Middle frontal gyrus (tissue), 1 donor: ENCODE measurements around the gene TRIOBP.

Source experiments
- DNase-seq: peaks from one replicate; pipeline ENCODE4 v3.0.0-alpha.2; 2015; ENCODE audit warnings: low spot score; ENCODE audit errors: extremely low spot score

The TRIOBP gene

GRCh38 chr22:37804352-37804880 lies 107.6 kb downstream of the TRIOBP start:
- DNase-seq, result no peak

DNA sequence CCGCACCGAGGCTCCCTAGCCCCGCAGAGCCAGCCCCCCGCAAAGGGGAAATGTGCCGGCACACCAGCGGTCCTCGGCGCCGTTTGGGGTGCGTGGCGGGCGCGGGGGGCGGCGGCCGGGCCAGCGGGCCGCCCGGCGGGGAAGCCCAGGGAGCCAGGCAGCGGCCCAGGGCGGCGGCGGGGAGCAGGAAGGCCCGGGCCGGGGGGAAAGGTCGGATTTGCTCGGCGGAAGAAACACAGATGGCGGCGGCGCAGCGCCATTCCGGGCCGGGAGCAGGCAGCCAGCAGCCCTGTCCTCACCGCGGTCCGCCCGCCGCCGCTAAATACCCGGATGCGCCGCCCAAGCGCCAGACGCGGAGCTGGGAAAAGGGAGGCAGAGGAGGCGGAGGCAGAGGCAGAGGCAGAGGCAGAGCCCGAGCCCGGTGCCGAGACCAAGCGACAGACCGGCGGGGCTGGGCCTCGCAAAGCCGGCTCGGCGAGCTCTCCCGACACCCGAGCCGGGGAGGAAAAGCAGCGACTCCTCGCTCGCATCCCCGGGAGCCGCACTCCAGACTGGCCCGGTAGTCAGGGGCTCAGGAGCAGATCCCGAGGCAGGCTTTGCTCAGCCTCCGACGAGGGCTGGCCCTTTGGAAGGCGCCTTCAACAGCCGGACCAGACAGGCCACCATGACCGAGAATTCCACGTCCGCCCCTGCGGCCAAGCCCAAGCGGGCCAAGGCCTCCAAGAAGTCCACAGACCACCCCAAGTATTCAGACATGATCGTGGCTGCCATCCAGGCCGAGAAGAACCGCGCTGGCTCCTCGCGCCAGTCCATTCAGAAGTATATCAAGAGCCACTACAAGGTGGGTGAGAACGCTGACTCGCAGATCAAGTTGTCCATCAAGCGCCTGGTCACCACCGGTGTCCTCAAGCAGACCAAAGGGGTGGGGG lies 108.3 kb downstream of the TRIOBP start:
- peak; percentile 66 for DNase-seq

DNA sequence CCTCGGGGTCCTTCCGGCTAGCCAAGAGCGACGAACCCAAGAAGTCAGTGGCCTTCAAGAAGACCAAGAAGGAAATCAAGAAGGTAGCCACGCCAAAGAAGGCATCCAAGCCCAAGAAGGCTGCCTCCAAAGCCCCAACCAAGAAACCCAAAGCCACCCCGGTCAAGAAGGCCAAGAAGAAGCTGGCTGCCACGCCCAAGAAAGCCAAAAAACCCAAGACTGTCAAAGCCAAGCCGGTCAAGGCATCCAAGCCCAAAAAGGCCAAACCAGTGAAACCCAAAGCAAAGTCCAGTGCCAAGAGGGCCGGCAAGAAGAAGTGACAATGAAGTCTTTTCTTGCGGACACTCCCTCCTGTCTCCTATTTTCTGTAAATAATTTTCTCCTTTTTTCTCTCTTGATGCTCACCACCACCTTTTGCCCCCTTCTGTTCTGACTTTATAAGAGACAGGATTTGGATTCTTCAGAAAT lies 109.0 kb downstream of the TRIOBP start:
- DNase-seq, result no peak

DNA sequence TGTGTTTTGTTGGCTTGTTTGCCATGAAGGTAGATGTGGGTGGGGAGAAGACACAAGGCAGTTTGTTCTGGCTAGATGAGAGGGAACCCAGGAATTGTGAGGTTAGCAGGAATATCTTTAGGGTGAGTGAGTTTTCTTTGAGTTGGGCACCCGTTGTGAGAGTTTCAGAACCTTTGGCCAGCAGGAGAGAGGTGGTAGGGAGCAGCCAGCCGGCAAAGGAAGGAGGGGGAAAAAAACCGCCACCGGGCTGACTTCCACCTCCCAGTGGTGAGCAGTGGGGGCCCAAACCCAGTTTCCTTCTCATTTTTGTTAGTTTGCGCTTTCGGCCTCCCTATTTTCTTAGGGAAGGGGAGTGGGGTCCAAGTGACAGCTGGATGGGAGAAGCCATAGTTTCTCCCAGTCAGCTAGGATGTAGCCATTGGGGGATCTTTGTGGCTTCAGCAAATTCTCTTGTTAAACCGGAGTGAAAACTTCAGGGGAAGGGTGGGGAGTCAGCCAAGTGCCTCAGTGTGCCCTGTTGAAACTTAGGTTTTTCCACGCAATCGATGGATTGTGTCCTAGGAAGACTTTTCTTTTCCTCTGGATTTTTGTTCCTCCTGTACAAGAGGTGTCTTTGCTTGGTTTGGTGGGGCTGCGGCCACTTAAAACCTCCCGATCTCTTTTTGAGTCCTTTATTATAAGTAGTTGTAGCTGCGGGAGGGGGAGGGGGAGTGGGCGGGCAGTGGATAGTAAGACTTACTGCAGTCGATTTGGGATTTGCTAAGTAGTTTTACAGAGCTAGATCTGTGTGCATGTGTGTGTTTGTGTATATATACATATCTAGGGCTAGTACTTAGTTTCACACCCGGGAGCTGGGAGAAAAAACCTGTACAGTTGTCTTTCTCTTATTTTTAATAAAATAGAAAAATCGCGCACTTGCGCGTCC lies 109.8 kb downstream of the TRIOBP start:
- DNase-seq, result no peak

DNA sequence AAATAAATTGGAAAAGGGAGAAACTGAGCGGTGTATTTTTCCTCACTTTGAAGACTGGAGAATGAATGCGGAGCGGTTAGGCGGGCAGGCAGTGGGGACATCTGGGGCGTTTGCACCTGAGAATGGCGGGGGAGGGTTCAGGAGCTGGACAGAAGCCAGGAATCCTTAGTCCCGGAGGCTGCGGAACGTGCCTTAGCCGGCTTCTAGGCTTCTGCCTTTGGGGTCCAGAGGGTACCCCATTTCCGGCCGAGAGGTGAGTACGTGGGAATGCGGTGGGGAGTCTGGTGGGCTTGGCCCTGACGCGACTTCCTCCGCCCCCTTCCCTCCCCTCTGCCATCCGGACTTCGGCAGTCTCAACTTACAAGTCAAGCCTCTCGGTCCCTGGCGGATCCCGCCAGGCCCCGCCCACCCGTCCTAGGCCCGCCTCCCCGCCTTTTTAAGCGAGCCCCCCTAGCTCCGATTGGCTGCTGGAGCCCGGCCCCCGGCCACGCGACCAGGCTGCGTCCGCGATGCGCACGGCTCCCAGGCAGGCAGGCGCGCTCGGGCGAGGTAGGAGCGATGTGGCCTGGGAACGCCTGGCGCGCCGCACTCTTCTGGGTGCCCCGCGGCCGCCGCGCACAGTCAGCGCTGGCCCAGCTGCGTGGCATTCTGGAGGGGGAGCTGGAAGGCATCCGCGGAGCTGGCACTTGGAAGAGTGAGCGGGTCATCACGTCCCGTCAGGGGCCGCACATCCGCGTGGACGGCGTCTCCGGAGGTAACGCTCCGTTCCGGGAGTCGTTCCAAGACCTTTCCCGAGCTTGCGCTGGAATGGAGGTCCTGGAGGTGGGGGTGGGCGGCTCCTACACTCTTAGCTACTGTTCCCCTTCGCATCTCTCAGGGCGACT lies 110.8 kb downstream of the TRIOBP start, which contains the start of gene GCAT:
TSS of gene GCAT (plus strand) at position 525 of the 884 bp plus-strand sequence. CDS start at position 559, 34 bp downstream.
- DNase-seq, result peak; percentile 92

GRCh38 chr22:37808294-37808657 lies 111.4 kb downstream of the TRIOBP start:
- no peak for DNase-seq

- no peak for DNase-seq
These were observed 113.0 kb downstream of the TRIOBP start for GRCh38 chr22:37809672-37810333.

- no peak for DNase-seq
These were observed 115.0 kb downstream of the TRIOBP start for GRCh38 chr22:37811867-37812266.

- no peak for DNase-seq
These were observed 116.2 kb downstream of the TRIOBP start for GRCh38 chr22:37812869-37813678.

- no peak for DNase-seq
These were observed 118.7 kb downstream of the TRIOBP start for GRCh38 chr22:37815593-37815992.

- DNase-seq, result no peak
These were observed 119.8 kb downstream of the TRIOBP start for GRCh38 chr22:37816543-37817180.

GRCh38 chr22:37817705-37818408 lies 121.0 kb downstream of the TRIOBP start:
- peak; percentile 73 for DNase-seq

DNA sequence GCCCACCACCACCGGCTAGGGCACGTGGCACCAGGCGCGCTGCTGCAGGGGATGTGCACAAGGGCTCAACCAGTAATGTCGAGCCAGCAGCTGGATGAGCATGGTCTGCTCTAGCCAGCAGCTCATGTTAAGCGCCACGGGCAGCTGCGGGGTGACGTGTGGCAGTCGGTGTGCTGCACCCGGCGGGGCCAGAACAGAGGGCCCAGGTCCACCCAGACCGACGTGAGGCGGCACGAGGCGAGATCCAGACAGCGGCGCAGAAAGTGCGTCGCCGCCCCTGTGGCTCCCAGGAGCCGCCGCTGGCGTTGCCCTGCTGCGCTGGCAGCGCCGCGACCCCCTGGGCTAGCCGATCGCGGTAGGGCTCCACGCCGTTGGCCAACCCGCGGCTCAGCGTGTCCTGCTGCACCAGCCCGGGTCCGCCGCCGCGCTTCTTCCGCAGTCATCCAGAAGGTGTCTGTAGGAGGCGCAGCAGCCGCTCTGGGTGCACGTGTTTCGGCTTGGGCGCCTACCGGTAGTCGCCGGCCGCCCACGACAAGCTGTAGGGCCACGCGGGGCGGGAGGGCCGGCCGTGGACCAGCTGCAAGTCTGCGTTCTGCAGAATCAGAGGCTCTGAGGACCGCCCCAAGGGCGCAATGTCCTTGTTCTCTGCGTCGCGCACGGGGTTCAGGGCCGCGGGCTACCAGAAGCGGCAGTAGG lies 121.7 kb downstream of the TRIOBP start:
- no peak for DNase-seq

DNA sequence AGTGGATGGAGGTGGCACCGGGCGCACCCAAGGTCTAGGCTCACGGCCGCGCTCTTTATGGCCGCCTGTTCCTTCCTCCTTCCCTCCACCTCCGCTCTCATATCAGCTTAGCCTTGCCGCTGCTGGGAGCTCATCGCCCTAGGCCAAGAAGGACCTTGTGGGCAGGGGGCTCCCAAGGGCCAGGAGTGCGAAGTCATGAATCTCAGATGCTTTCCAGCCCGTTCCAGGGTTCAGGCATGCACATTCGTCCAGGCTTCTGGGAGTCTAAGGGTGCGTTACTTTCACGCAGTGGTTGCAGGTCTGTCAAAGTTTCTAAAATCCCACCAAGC lies 122.2 kb downstream of the TRIOBP start:
- no peak for DNase-seq

GRCh38 chr22:37820350-37820749 lies 123.5 kb downstream of the TRIOBP start:
- no peak for DNase-seq

DNA sequence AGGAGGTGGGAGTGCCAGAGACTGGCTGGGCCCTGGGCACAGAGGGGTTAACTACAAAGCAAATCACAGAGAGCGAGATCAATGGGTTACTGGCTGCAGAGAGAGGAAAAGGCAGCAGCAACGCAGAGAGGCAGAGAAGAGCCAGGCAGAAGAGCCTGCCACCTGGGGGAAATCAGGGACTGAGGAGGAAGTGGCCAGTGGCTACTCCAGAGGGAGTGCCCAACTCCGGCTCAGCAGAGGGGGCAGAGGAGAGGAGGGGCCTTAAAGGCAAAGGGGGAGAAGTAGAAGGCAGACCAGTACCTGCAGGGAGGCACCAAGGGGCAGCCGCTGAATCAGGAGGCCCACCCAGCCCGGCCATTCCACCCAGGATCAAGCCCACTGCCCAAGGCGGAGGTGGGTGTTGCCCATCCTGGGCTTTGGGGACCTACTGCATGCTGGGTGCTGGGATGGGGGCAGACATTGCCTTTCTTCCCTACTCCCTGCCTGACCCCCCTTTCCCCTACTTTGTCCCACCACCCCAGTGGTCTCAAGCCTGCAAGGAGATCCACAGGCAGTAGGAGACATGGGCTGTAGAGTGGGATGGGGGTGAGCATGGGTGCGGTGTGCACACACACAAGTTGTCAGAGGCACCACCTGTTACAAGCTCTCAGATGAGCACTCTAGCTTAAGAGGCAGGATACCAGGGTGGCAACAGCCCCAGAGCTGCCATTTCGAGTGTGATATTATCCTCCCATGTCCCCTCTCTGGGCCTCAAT lies 125.4 kb downstream of the TRIOBP start:
- no peak for DNase-seq
